Right atrium auricular region (tissue), 2 donors: ENCODE data around the gene TBC1D5. TPM values are rescaled to one million over a fixed set of nuclear protein-coding genes. Genes with fewer than 3 reads are reported as not detected.
A peak's percentile ranks its signal among the peaks of the same experiment; 100 is the strongest.

Experiments
- DNase-seq: peaks from one replicate; pipeline ENCODE4 v3.0.0-alpha.2; 2019; ENCODE audit warnings: low spot score
- H3K27ac ChIP-seq, 2 donors: fragments of 200-600 bp; sonication (generic); 1 replicate in 1 of 2; 2 replicates in 1 of 2; pipeline ENCODE4 v1.5.1; 2016 to 2019
- H3K27me3 ChIP-seq, 2 donors: fragments of 200-600 bp; sonication (generic); one replicate each; pipeline versions ENCODE4 v1.5.1 to v1.6.0; 2017 to 2019
- H3K36me3 ChIP-seq: fragments of 200-600 bp; sonication (generic); one replicate; pipeline ENCODE4 v1.5.1; 2016
- H3K4me1 ChIP-seq, 2 donors: fragments of 200-600 bp; sonication (generic); one replicate each; pipeline versions ENCODE4 v1.5.1 to v1.6.0; 2017 to 2019
- H3K4me3 ChIP-seq, 2 donors: fragments of 200-600 bp; sonication (generic); 1 replicate in 1 of 2; 2 replicates in 1 of 2; pipeline ENCODE4 v1.5.1; 2017 to 2019; ENCODE audit warnings: mild to moderate bottlenecking in 1 of 2, moderate library complexity in 1 of 2
- H3K9me3 ChIP-seq, 2 donors: fragments of 200-600 bp; sonication (generic); one replicate each; pipeline ENCODE4 v1.5.1; 2019
- total RNA-seq, 2 donors: library from RNA; depleted of rRNA; stranded (reverse); fragments of >200 nt; gene quantifications; one replicate each; pipeline ENCODE4 v1.1.0, GENCODE V29; 2016
- TF ChIP-seq, protein P1 (sequence below), 2 donors: fragments of 200-600 bp; sonication (generic); IDR thresholded peaks; one replicate each; pipeline ENCODE4 v1.5.1; 2019; ENCODE audit warnings: antibody characterized with exemption in 2 of 2

Gene TBC1D5
- total RNA-seq, 2 donors from 2014 or later: 35.2 to 40.2 TPM

- no peaks in the 10 kb centered on the region for H3K27me3 ChIP-seq
- no peak for DNase-seq
- TF ChIP-seq, protein P1, sequence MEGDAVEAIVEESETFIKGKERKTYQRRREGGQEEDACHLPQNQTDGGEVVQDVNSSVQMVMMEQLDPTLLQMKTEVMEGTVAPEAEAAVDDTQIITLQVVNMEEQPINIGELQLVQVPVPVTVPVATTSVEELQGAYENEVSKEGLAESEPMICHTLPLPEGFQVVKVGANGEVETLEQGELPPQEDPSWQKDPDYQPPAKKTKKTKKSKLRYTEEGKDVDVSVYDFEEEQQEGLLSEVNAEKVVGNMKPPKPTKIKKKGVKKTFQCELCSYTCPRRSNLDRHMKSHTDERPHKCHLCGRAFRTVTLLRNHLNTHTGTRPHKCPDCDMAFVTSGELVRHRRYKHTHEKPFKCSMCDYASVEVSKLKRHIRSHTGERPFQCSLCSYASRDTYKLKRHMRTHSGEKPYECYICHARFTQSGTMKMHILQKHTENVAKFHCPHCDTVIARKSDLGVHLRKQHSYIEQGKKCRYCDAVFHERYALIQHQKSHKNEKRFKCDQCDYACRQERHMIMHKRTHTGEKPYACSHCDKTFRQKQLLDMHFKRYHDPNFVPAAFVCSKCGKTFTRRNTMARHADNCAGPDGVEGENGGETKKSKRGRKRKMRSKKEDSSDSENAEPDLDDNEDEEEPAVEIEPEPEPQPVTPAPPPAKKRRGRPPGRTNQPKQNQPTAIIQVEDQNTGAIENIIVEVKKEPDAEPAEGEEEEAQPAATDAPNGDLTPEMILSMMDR (IDR thresholded peaks at IDR 0.05): no peak
- peaks cover 4 to 7% of the 10 kb centered on the region in 2 donors for H3K9me3 ChIP-seq
- no peak overlapping the region for H3K4me3 ChIP-seq
- H3K4me1 ChIP-seq: no peaks in the 10 kb centered on the region
- no peak overlapping the region for H3K27ac ChIP-seq
- H3K36me3 ChIP-seq: peaks cover 3% of the 10 kb centered on the region
Observed at GRCh38 chr3:17201538-17201937, 540.9 kb downstream of the TBC1D5 start.

DNA sequence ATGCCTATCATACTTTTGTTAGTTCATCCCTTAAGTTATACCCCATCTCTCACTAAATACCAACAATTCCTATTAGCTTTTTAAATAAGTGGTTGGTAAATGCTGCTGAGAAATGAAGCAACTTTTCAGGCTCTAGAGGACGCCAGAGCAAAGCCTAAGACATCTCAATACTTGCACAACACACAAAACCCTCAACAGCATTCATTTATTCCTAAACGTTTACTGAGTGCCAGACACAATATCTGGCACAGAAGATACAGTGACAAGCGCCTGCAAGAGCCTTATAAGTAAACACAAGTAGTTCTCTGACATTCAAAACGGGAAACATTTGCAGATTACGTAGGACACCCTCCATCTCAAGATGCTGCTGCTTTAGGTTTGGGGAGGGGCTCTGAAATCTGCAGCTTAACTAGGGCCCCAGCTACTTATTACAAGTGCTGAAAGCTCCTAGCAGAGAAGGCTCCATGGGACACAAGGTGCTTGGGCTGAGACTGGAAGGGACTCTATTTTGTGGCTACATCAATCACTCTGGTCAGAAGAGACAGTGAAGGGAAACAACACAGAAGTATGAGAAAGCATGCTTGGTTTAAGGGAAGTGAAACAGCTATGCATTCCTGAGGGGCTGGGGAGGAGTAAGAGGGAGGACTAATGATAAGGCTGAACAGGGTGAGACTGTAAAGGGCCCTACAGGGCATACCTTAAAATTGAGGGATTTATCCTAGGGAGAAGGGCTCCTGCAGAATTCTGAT lies 546.4 kb downstream of the TBC1D5 start:
- Histone ChIP-seq H3K27ac (no peak overlapping the region), H3K27me3 (no peaks in the 10 kb centered on the region), H3K36me3 (no peaks in the 10 kb centered on the region), H3K4me1 (peaks cover 0 to 8% of the 10 kb centered on the region in 2 donors), H3K4me3 (no peak overlapping the region), H3K9me3 (no peaks in the 10 kb centered on the region)
- no peak for DNase-seq
- TF ChIP-seq, protein P1 (IDR thresholded peaks at IDR 0.05): peak in 1 of 2 donors; percentile 50

DNA sequence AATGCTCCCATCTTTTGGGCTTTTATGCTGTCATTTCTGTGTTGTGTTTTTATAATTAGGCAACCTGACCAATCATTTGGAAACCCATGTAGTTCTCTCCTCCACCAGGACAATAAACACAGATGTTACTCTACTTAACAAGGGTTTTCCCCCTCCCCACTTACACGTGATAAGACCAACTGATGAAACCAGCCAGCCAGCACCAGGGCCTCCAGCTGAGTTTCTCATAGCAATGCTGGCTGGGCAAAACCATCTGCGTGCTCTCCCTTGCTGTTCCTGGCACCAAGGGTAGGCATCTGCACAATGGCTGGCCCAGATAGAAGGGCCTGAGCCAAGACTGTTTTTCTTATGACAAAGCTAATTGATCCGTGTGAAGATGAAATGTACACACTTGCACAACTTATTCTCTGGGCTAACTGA lies 547.2 kb downstream of the TBC1D5 start:
- DNase-seq: no peak
- no peak overlapping the region for H3K27ac ChIP-seq

GRCh38 chr3:17194116-17194515 lies 548.3 kb downstream of the TBC1D5 start:
- Histone ChIP-seq H3K27ac (no peak overlapping the region), H3K4me1 (peaks cover 0 to 19% of the 10 kb centered on the region in 2 donors), H3K4me3 (no peak overlapping the region), H3K36me3 (no peaks in the 10 kb centered on the region), H3K27me3 (no peaks in the 10 kb centered on the region), H3K9me3 (no peaks in the 10 kb centered on the region)
- DNase-seq: no peak
- TF ChIP-seq, protein P1 (IDR thresholded peaks at IDR 0.05): no peak

More for the DNA sequence above, 547.2 kb downstream of the TBC1D5 start:
- H3K27me3 ChIP-seq: no peaks in the 10 kb centered on the region
- H3K36me3 ChIP-seq: no peaks in the 10 kb centered on the region
- peaks cover 0 to 16% of the 10 kb centered on the region in 2 donors for H3K4me1 ChIP-seq
- TF ChIP-seq, protein P1 (IDR thresholded peaks at IDR 0.05): no peak
- no peak overlapping the region for H3K4me3 ChIP-seq
- H3K9me3 ChIP-seq: no peaks in the 10 kb centered on the region

GRCh38 chr3:17192995-17193394 lies 549.4 kb downstream of the TBC1D5 start:
- Histone ChIP-seq H3K9me3 (no peaks in the 10 kb centered on the region), H3K27ac (no peak overlapping the region), H3K4me1 (peaks cover 0 to 19% of the 10 kb centered on the region in 2 donors)

More at GRCh38 chr3:17192995-17193394, 549.4 kb downstream of the TBC1D5 start:
- no peaks in the 10 kb centered on the region for H3K27me3 ChIP-seq
- no peaks in the 10 kb centered on the region for H3K36me3 ChIP-seq
- TF ChIP-seq, protein P1 (IDR thresholded peaks at IDR 0.05): no peak
- no peak for DNase-seq
- H3K4me3 ChIP-seq: no peak overlapping the region
